Measurements from ENCODE around the gene NCOA1.
"Not testable (repeated sequence)": the region's sequence is repeated elsewhere in the genome, so short reads cannot be mapped to it uniquely, and the experiment has no call there.

Gene NCOA1

DNA sequence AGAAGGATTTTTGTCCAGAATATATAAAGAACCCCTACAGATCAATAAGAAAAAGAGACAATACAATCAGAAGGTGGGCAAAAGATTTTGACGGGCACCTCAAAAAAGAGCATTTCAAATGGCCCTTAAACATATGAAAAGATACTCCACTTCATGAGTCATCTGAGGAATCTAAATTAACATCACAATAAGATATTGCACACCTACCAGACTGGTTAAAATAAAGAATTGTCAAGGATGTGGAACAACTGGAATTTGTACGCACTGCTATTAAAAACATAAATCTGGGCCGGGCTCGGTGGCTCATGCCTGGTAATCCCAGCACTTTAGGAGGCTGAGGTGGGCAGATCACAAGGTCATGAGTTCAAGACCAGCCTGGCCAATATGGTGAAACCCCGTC lies 17.0 kb upstream of the NCOA1 start:
- DNase-seq (ENCODE audit: low read depth in 2 of 2) = no peak

DNA sequence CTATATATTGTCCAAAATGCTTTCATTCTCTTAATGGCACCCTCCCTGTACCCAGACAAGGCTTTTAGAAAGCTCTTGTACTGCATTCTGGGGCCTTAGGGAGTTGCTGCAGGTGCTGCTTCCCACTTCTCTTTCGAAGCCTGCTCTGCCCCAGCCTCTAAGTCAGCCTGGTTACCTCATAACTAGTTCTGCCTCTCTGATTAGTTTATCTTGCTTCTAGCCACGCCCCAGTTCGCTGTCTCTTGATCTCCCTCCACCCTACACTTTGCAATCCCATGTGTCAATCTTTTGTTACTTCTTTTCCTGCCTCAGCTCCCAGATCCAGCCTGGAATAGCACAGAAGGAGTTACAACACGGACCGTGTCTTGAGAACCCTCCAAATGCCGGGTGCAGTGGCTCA lies 13.8 kb upstream of the NCOA1 start:
- DNase-seq (ENCODE audit: low read depth in 2 of 2) = no peak

DNA sequence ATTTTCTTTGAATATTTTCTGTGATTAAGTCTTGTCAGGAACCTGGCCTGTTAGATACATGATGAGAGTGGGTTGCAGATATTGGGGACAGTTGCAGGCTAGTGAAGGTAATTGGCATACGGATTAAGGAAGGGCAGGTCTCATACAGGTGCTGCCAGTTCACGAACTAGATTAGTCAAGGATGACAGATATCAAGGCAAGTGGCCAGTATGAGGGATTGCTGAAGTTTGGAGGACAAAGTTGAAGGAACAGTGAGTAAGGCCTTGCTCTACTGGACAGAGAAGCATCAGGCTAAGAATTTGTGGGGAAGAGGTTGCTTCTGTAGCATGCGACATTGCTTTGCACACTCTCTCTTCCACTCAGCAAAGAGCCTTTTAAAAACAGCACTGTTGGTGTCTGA lies 12.8 kb upstream of the NCOA1 start:
- DNase-seq (ENCODE audit: low read depth in 2 of 2) = no peak

GRCh38 chr2:24480245-24480644 lies 10.8 kb upstream of the NCOA1 start:
- DNase-seq (ENCODE audit: low read depth in 2 of 2) = no peak

DNA sequence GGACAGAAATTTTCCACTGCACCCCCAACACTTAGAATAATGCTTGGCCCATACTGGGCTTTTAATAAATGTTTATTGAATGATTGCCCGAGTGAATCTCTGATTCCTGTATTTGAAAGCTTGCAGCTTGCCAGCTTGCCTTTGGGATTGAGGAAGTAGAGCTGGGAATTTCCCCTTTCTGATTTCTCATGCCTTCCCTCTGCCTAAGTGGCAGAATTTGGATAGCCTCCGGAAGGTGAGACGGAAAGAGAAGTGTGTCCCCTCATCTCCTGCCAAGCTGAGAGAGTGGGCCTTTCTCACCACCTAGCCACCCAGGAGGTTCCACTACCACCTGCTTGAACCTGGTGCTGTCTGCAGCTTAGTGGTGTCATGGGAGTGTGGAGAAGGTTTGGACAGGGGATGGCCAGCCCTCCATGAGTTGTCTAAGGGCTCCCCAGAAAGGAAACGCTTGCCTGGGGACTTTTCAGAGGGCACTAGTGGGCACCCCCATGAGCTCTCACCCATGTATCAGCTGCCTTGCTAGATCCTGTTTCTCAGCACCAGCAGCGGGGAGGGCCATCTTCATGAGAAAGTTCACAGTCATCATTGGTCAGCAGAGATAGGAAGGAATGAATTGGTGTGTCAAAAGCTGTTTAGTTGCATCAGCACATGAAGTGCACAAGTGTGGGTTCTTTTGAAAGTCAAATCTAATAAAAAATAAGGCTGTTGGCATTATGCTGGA lies 8.6 kb upstream of the NCOA1 start:
- no peak for DNase-seq (ENCODE audit: low read depth in 2 of 2)

DNA sequence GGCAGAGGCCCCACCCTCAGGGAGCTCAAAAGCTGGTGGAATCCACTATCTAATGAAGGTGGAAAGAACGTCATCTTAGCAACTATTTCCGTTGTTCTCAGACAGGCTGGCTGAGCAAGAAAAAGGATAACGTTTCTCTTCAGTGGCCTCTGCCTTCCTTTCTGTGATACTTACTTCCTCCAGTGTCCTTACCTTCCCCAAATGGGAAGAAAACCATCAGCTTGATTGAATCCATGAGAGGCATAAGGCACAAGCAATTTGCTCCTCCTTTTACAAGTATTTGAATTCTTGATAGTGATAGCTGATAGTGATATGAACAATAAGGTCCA lies 8.1 kb upstream of the NCOA1 start:
- DNase-seq (ENCODE audit: low read depth in 2 of 2) = no peak

DNA sequence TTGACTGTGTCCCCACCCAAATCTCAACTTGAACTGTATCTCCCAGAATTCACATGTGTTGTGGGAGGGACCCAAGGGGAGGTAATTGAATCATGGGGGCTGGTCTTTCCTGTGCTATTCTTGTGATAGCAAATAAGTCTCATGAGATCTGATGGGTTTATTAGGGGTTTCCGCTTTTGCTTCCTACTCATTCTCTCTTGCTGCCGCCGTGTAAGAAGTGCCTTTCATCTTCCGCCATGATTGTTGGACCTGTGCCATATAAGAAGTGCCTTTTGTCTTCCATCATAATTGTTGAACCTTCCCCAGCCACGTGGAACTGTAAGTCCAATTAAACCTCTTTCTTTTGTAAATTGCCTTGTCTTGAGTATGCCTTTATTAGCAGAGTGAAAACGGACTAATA lies 6.4 kb upstream of the NCOA1 start:
- DNase-seq (ENCODE audit: low read depth in 2 of 2) = not testable (repeated sequence)

GRCh38 chr2:24485197-24485596 lies 5.9 kb upstream of the NCOA1 start:
- no peak for DNase-seq (ENCODE audit: low read depth in 2 of 2)

DNA sequence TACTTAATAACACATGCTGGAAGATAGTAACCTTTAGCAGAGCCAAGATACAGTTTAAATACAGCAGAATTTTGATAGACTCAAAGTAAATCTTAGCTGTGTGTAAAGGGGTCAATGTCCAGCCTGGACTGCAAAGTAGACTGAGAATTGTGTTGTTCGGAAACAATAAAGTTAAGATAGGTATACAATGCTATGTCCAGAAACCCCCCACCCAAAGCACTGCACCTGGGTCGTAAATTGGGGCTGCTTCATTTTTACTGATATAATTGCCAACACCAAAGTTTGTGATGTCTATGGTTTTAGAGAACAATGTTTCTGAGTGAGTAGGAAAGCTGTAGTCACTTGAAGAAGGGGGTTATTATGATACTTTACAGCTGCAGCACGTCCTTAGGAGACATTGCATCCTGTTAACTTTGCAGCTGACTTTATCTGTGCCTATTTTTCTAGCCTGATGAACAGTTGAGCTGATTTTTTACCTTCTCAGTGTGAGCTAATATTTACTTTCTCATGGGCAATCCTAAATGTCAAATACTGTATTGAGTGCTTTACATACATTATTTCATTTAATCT lies 4.3 kb upstream of the NCOA1 start:
- DNase-seq (ENCODE audit: low read depth in 2 of 2) = no peak

- no peak for DNase-seq (ENCODE audit: low read depth in 2 of 2)
Measured at GRCh38 chr2:24489465-24490180, 1.4 kb upstream of the NCOA1 start.

GRCh38 chr2:24490181-24490689 lies 819 bp upstream of the NCOA1 start:
- DNase-seq (ENCODE audit: low read depth in 2 of 2) = no peak

DNA sequence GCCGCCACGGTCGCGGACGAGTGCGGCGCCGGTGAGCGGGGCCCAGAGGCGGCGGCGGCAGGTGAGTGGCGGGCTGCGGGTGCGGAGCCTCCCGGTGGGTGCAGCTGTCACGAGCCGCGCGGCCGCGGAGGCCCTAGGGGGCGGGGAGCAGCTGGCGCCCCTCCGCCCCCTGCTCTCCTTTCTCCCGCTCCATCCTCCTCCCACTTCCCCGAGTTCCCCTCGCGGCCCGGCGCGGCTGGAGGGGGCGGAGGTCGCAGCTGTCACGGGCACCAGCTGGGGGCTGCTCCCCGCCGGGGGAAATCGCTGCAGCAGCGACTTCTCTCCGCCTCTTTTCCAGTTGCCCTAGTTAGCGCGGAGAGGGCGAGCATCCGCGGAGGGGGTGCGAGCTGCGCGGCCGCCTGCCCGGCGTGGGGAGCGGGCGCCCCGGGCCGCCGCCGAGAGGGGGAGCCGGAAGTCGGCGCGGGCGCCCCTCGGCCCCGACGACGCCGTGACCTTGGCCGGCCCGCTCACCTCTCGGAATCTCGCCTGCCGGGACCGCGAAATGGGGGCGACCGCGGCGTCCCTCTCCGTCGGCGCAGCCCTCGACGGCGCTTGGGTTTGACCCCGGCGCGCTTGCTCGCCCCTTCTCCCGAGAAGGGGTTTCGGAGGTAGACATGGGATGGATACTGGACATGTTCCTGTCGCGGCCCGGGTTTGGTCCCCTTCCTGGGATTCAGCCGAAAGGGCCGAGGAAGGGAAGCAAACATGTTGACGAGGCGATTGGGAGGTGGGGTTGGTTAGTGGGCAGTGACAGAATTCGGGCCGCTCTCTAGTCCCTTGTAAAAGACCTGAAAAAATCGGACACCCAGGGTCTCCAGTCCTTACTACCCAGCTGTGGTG lies 727 bp downstream of the NCOA1 start:
- peak; percentile 18 to 28 for DNase-seq (ENCODE audit: low read depth in 2 of 2)

- DNase-seq (ENCODE audit: low read depth in 2 of 2) = no peak
Measured at GRCh38 chr2:24492421-24493279, 1.6 kb downstream of the NCOA1 start.

- DNase-seq (ENCODE audit: low read depth in 2 of 2) = no peak
Measured at GRCh38 chr2:24493713-24494112, 2.7 kb downstream of the NCOA1 start.

DNA sequence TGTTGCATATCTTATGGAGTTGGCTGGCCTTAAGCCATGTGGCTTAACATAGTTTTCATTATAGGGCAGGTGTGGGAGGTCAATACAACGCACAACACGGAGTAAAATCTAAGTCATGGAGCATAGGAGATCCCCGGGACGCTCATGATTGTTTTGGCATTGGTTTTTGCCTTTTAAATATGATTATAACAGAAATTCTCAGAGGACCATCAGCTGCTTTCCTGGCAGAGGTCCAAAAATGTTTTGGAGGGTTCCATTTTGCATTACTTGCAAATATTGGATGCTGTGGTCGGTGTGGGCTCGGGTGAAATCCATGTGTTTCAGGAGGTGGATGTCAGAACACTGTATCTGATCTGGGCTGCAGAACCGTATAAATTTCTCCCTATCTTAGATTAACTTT lies 3.4 kb downstream of the NCOA1 start:
- no peak for DNase-seq (ENCODE audit: low read depth in 2 of 2)

GRCh38 chr2:24495451-24495850 lies 4.4 kb downstream of the NCOA1 start:
- no peak for DNase-seq (ENCODE audit: low read depth in 2 of 2)

DNA sequence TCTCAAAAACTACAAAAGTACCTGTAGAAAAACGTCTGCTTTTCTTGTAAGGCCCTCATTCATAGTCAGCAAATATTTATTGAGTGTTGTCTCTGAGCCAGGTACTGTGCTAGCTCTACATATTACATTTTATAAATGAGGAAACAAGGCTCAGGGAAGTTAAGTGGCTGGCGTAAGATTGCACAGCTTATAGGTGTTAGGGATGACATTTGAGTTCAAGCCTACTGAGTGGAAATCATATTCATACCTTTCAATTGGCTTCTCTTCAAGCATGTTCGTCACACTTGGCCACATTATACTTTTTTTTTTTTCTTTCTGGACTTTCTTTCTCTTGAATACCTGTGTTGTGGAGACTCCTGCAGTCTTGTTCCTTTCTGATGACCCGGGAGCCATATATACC lies 5.9 kb downstream of the NCOA1 start:
- no peak for DNase-seq (ENCODE audit: low read depth in 2 of 2)

GRCh38 chr2:24497685-24498084 lies 6.6 kb downstream of the NCOA1 start:
- no peak for DNase-seq (ENCODE audit: low read depth in 2 of 2)

GRCh38 chr2:24498121-24498520 lies 7.1 kb downstream of the NCOA1 start:
- no peak for DNase-seq (ENCODE audit: low read depth in 2 of 2)

DNA sequence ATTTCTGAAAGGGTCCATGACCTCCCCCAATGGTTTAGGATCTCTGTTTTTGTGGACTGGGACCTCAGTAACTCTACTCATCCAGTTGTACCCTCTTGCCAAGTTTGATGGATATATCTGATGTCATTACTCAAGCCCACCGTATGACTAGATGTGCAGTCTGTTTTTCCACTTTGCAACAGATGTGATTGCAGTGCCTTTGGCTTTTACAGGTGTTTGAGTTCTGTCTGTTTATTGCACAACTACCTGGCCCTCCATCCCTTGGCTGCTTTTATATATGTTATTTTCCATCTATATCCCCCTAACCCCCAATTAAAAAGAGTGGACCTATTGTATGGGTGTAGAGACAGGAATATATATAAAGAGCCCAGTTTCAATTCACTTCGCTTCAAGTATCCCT lies 10.8 kb downstream of the NCOA1 start:
- no peak for DNase-seq (ENCODE audit: low read depth in 2 of 2)

Data from stimulated activated CD8-positive, alpha-beta memory T cell treated with anti-CD3 and anti-CD28 coated beads, Interleukin-7, amount 100 ng/mL, for 1 hour (primary cell).